Stimulated activated CD8-positive, alpha-beta memory T cell treated with anti-CD3 and anti-CD28 coated beads, Interleukin-7, amount 100 ng/mL, for 48 hours (primary cell): Measurements from ENCODE around the gene SVIL.
"Not testable (repeated sequence)": the region's sequence is repeated elsewhere in the genome, so short reads cannot be mapped to it uniquely, and the experiment has no call there.

Experiments
- DNase-seq, 2 donors: peaks; one replicate each; pipeline ENCODE4 v3.0.0-alpha.2; 2020; ENCODE audit warnings: low read depth in 1 of 2; ENCODE audit errors: extremely low read depth in 1 of 2

The SVIL gene

DNA sequence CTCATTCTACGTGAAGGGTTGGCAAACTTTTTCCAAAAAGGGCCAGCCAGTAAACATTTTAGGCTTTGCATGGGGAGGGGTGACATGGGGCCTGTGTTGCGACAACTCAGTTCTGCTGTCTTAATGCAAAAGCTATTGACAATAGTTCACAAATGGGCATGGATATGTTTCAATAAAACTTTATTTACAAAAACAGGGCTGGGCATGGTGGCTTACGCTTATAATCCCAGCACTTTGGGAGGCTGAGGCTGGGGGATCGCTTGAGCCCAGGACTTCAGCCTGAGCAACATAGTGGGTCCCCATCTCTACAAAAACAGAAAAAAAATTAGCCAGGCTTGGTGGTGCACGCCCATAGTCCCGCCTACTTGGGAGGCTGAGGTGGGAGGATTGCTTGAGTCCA lies 141.1 kb downstream of the SVIL start:
- DNase-seq: no peak

DNA sequence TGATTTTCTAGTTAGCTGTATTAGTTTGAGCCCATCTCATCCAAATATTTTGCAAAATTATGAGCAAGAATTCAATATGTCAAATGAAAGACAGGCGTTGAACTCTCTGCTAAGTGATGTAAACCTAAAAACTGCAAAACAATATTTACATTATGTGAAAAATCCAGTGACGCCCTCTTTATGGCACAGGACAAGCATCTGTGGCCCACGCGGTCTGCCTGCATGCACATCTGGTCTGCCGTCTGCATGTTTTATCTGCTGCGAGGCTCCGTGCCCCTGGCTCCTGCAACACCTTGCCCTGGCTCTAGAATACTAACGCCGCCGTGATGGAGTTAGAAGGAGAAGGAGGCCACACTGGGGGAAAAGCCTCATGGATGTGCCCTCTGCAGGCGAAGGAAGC lies 142.0 kb downstream of the SVIL start:
- no peak for DNase-seq

DNA sequence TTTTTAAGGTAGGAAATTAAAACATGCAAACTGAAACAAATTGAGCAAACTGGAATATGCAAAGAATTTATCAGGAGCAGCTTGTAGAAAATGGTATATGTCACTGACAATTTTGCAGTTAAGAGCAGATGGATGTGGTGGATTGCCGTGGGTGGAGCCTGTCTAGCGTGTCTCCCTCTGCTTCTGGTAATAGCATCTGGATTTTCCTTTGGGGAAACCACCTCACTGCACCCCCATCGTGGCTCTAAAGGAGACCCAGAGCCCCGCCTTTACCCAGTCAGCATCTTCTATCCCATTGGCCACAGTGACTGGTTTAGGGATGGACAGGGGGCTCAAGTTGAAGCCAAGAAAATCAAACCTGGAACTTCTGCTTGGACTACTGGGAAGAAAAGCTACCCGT lies 142.9 kb downstream of the SVIL start:
- no peak for DNase-seq

DNA sequence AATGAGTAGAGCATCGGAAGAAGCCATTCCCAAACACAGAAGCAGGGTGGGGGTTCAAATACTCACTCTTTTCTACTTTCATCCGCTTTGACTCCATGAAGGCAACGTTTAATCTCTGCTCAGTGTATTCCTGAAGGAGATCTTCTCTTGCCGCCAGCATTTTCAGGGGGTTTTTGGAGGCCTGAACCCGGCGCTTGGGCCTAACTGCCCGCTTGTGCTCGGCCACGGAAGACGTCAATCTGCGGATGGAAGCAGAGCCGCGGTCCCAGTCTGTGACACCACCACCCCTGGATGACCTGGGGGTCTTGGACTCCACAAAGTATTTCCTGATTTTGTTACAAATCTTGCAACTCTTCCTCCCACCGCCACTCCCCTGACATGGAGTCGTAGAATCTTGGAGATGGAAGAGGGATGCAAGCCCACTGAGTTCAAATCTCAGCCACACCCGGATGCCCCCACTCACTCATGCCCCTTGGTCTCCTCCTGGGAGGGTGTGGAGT lies 143.9 kb downstream of the SVIL start:
- DNase-seq: not testable (repeated sequence)

DNA sequence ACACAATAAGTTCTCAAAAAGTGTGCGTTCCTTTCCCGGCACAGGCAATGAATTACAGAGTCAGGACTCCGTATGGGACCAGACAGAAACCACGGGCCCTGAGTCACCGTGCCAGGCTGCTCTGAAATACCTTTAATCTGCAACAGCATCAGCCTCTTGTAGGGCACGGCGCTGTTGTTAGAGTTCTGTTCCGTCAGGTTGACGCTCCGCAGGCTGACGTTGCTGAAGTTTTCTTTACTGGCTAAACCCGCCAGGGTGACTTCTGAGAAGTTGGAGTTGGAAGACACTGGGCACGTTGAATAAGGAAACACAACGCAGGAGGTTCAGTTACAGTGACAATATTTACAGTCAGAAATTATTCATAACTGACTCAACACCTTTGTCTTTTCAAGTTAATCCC lies 146.3 kb downstream of the SVIL start:
- not testable (repeated sequence) for DNase-seq

DNA sequence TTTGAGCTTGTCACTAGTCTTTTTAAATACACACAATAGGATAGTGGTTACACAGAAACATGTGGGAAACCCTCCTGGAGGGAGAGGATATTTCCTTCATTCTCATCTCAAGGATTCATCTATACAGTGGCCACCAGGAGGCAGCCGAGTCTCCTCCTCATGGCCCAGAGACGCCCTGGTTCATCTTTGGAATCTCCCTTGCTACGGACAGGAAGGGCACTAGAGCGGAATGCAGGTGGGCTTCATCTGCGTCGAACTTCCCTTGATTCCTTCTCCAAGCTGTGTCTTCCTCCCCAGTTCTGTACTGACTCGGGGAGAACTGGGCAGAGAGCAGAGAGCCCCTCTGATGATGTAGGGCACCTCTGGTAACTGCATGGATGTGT lies 146.9 kb downstream of the SVIL start:
- not testable (repeated sequence) for DNase-seq

DNA sequence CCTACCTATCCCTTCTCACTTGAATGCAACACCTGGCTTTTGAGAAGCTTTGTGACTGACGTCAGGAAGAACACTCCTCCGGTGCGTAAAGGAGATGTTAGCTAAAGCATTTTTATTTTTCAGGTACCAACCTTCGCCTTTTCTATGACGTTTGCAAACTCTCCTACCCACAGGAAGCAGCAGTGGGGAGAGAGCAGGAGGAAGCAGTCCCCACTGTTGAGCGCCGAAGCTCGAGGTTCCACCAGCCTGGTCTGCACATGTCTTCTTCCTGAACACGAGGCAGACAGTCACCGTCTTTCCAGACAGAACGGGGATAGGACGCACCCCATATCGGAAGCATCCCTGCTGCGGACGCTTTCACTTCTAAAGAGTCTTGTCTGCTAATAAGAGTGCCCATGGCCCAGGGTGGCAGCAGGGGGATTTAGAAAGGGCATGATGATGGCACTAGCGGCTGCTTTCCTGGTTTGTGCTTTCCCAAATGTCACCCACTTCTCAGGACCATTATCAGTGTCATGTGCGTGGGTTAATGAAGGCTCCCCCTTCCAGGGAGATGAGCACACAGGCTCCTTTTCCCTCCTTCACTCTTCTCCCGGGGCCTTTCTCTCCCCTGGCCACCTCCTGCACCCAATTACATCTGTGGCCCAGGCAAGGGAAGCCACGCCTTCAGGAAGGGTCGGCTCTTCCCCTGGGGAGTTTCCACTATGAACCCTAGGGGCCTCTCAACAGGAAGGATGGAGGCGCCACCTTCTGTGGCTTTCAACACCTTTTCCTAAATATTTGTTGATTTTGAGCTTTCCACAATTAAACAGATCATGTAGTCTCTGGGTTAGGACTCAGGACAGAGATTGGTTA lies 147.5 kb downstream of the SVIL start:
- not testable (repeated sequence) for DNase-seq

DNA sequence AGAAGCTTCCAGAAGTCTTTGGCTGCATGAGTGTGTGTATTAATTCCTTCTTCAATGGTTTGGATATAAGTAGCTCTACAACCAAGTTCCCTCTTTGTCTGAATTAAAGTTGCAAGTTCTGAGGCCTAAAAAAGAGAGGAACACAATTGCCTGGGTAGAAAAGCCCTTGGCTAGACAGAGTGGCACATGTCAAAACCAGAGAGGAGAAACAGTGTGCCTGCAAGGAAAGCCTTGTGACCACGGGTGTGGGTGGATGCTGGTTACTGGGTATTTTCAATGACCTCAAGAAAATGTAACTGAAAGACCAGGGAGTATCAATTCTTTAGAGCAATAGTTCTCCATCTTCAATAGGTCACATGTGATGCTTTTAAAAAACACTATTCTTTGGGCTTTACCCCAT lies 148.3 kb downstream of the SVIL start:
- DNase-seq: peak in 1 of 2 donors; percentile 66

DNA sequence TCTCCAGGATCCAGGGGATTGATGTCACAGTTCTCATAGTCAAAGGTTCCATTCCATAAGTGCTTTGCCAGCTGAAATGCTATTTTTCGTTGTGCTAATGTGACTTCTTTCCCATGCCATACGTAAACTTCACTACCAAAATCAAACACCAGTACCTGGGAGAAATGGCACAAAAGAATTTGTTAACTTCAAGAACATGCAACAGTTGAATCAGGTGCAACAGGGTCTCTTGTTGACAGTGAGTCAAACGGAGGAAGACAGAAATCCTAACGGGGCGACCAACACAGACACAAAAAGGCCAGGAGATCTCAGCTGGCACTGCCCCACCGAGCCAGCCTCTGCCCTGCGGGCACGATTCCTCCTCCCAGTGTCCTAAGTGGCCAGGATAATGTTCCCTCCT lies 150.1 kb downstream of the SVIL start:
- DNase-seq: not testable (repeated sequence)

DNA sequence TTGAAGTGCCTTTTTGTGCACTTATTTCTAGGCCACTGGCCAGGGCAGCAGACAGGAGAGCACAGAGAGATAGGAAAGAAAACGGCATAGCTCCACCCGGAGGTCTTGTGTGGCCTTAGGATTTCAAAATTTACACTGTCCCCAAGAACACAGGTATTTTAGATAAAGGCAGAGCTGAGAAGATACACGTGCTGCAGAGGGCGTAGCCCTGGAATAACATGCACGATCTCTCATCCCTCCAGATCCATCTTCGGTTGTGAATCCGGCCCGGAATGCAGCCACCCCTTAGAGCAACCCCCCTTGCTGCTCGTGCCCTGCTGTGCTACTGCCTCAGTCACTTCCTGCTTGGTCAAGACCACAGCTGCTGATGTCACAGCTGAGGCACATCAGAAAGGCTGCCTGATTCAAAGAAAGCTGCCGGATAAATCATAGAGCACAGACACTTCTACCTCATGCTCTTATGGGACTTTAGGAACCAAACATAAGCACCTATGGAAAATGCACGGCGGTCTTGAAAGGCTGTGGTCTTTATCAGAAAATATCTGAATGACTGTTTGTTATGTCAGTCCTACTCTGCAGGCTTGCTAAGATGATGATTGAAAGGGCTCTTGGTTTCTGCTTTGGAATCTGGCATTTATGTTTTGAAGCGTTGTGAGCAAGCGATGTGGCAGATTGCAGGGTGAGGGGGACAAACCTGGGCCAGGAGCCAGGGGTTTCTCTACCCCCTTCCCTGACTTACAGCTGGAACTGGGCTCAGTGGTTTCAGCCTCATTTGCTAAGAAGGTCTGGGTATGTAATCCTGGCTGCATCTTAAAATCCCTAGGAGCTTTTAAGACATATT lies 152.0 kb downstream of the SVIL start:
- DNase-seq: peak in 1 of 2 donors; percentile 60

DNA sequence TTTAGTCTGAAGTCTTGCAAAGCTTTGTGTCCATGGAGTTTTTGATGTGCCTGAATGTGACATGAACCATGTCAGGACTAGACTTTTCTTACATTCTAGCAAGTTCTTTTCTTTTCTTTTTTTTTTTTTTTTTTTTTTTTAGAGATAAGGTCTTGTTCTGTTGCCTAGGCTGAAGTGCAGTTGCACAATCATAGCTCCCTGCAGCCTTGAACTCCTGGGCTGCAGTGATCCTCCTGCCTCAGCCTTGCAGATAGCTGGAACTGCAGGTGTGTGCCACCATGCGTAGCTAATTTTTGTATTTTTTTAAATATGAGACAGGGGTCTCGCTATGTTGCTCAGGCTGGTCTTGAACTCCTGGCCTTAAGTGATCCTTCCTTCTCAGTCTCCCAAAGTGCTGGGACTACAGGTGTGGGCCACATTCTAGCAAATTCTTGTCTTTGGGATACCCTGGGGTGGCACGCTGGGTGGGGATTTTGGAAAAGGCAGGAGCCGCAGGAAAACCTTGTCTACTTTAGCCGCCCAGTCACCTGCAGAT lies 152.8 kb downstream of the SVIL start:
- no peak for DNase-seq

DNA sequence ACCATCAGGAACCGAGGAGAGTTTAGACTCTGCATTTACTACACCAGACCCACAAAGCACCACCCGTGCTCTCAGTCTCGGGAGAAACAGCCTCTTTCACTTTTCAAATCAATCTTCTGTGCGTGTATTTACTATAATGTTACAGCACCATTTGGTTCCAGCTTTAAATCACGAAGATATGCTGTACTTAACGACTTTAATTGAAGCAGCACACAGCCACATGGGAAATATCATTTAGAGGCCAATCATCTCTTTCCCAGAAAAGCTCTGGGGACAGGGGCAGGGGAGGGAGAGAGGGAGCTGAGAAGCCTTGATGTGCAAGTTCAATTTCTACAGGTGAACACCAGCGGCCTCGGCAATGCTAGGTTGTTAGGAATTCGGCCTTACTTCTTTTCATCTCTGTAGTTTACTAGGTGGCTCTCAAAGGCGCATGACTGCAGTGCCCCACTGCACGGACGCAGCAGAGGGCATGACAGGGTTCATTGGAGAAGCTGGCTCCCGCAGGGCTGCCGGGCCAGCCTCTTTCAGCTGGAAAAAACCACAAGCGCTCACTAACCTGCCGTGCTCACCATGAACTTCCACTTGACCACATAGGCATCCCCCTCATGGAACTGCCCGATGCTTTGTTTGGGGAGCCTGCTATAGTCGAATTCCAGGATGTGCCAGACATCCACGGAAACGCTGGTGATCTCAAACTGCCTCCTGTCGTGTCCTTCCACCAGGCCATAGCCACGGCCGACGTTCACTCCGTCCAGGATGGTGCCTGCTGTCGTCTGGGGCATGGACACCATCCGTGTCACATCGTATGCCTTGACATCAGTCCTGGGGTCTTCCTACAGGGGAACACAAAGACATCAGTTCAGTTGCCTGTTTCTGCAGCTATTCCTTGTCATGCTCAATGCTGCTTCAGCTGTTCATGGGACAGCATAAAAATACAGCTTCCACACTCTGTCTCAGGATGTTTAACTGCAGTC lies 154.5 kb downstream of the SVIL start:
- DNase-seq: no peak

DNA sequence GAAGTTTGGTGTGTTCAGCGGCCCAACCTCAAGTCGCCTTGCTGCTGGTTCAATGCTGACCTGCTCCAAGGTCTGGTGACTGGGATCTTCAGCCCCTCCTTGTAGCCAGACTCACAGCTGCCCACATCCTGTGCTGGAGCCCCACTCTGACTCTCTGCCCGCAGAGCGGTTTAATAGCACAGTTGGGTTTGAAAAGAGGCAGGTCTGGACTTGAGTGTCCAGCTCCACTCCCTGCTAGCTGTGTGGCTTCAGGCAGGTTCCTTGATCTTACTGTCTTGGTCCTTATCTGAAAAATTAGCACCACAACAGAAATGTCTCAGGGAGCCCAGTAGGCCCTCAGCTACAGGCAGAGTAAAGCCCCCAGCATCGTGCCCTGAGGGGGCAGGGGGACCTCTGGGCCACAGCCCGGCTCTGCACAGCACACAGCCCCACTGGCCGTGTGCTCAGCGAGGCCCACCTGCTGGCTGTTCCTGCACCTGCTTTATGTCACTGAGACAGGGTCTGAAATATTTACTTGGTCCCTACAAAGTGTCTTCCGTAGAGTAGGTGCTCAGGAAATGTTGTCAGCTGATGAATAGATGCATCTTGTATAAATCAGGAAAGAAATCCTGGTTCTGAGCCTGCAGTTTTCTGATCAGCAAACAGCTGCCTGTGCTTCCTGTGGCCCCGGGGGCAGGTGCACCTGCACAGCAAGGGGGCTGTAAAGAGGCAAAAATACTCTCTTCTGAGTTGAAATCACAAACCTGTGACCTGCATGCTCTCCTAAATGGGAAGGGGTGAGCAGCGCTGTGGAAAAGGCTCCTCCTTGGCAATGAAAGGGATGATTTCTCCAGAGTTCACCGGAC lies 155.5 kb downstream of the SVIL start:
- no peak for DNase-seq

DNA sequence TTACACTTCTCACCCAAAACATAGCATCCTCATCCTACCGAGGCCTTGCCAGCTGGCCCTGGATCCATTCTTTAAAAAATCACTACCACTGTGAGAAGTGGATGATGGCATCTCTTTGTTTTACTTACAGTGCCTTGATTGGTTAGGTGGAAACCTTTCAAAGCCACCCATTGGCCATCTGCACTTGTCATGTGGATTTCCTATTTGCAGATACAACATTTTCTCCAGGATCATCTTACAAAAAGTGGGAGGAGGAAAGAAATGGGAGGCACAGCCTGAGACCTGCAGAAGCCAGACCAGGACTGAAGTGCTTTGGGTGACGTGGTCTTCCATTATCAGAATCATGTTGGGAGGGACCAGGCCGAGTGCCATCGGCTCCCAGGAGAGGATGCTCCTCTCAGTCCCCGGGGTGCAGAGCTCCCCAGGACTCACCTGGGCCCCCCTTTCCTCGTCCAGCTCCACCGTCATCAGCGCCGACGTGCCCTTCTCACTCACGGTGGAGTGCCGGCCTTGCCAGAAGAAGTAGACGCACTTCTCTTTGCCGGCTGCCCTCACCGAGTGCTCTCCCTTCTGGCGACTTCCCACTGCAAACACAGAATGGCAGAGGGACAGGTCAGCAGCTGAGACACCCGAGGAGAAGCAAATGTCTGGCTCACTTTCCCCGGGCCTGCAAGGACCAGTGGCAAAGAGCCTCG lies 161.2 kb downstream of the SVIL start:
- no peak for DNase-seq

DNA sequence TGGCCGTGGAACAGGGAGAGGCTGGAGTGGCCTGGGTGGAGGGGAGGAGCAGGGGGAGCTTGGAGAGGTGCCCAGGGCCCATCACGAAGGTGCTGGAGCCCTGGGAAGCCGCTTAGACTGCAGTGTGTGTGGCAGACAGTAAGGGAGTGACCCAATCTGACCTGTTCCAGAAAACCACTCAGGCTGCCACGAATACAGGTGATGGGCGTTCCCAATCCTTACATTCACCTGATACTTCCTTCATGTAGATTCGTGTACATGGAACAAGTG lies 161.7 kb downstream of the SVIL start:
- DNase-seq: no peak

DNA sequence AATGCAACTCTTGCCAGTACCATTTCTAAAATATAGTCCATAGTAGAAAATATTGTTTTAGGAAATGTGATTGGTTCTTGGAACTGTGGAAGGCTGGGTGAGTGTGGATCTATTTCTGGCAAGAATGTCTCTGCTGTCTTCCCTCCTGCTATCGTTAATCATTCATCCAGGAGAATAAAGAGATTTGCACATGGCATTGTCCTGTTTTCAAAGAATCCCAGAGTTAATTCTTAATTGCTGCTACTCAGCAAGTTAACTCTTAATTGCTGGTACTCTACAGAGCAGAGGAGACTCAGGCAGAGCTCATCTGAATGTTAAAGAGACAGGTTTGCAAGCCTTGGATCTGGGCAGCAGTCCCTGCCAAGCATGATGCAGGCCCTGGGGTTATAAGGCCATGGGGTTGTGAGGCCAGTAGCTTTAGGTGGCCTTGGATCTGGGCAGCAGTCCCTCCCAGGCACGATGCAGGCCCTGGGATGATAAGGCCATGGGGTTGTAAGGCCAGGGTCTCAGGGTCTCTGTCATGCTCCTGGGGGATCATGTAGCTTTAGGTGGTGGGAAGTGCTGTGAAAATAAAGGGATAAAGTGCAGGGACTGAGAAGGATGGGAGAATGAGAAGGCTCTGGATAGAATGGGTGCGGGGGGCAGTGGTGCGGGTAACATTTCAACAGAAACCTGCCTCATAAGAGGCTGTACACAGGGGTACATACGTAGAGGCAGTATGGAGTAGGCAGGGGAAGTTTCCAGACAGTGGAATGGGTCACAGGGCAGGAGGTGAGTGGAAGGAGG lies 162.3 kb downstream of the SVIL start:
- no peak for DNase-seq

DNA sequence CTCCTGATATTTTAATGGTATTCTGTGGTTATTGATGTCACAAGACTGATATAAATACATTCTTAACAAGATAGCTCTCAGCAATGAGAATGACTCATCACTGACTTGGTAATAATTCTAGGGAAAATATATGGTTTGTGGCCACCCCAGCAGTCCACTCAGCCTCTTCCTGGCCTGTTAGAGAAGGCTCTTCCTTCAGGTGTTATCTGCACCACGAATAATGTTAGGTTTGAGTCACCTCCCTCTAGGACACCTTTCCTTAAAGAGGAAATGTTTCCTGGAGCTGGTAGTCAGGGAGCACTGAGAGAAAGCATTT lies 163.3 kb downstream of the SVIL start:
- DNase-seq: no peak

DNA sequence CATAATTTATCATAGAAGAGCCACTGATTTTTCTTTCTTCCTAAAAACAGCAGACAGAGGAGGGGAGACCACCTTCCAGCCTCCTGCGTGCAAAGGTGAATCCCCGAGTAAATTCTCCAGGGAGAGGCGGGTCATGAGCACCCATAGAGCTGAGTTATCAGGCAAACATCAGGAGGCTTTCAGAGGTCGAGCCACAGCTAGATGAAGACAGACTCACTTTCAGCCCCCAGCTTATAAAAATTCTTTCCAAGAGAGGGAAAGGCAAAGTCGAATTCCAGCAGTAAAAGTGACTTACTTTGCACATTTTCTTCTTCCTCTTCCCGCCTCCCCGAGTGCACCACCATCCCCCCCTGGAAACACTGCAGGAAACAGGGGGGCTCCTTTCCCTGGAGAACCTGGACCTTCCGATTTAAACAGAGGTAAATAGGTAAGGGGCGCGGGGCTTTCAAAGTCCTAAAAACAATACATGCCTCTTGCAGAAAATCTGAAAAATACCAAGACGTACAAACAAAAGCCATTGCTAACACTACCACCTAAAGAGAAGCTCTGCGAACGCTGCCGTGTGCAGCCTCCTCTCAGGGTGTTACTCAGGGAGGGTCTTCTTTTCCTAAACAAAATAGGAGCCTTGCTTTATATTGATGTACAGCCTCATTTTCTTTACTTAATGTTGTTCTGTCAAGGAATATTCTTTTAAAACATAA lies 163.8 kb downstream of the SVIL start:
- no peak for DNase-seq
